GM12878 (cell line): ENCODE results near the gene SFT2D3. TPM values are rescaled to one million over a fixed set of nuclear protein-coding genes. Genes with fewer than 3 reads are reported as not detected.

Experiments used
- ATAC-seq: fragments of 200-7000 bp; cut with Tn5 transposase; 3 replicates; pipeline ENCODE4 v1.9.1; 2020; ENCODE audit warnings: mild to moderate bottlenecking, moderate library complexity
- BruUV-seq: library from RNA; stranded (reverse); fragments of 400-500 nt; replicated peaks from 2 replicates; lab custom pipeline; 2021; lab: Mats Ljungman, UMichigan
- CTCF ChIA-PET: fragments of 300-600 bp; sonication (Branson Sonifier 250); formaldehyde crosslinking; extraction: SDS; loops from one replicate; lab custom pipeline; 2021; ENCODE audit warnings: inconsistent platforms; lab: Yijun Ruan, JAX
- POLR2A ChIA-PET: fragments of 350-600 bp; formaldehyde crosslinking; extraction: SDS; loops from one replicate; lab custom pipeline; 2021; ENCODE audit warnings: inconsistent platforms; lab: Charles Lee
- RAD21 ChIA-PET: fragments of 300-600 bp; sonication (Branson Sonifier 250); formaldehyde crosslinking; loops from one replicate; lab custom pipeline; 2023; ENCODE audit warnings: antibody characterized with exemption; ENCODE audit not compliant: unreplicated experiment; lab: Charles Lee
- SMC1A ChIA-PET: fragments of 300-600 bp; sonication (Branson Sonifier 250); formaldehyde crosslinking; loops from one replicate; lab custom pipeline; 2023; ENCODE audit not compliant: unreplicated experiment, uncharacterized antibody; lab: Charles Lee
- DNase-seq: peaks from one replicate; pipeline ENCODE4 v3.0.0-alpha.2; 2011; ENCODE audit warnings: low read depth, low spot score
- FAIRE-seq: peaks from 3 replicates; lab custom pipeline; 2011; peaks lifted over from hg19 to GRCh38; lab: Jason Lieb, UNC
- H2AFZ ChIP-seq: 2 replicates; pipeline ENCODE4 v1.6.0; 2011; ENCODE audit warnings: low read depth, low read length, control low read depth; ENCODE audit not compliant: control insufficient read depth
- H3K27ac ChIP-seq: 2 replicates; pipeline ENCODE4 v1.5.1; 2011; ENCODE audit warnings: control low read depth; ENCODE audit not compliant: control insufficient read depth, insufficient read depth
- H3K27me3 ChIP-seq, 2 experiments: replicated peaks in 1 of 2; 2 replicates each; pipeline versions ENCODE4 v1.6.0 to v1.6.1; 2011; ENCODE audit warnings: low read length in 1 of 2; ENCODE audit not compliant: control insufficient read depth in 2 of 2, insufficient read depth in 2 of 2
- H3K36me3 ChIP-seq, 2 experiments: 2 replicates each; pipeline ENCODE4 v1.5.1; 2011; ENCODE audit warnings: low read length in 1 of 2; ENCODE audit not compliant: control insufficient read depth in 2 of 2, insufficient read depth in 2 of 2
- H3K4me1 ChIP-seq: 2 replicates; pipeline ENCODE4 v1.6.1; 2011; ENCODE audit warnings: mild to moderate bottlenecking, low read length, moderate library complexity, mixed read lengths; ENCODE audit not compliant: control insufficient read depth, insufficient read depth
- H3K4me2 ChIP-seq: 2 replicates; pipeline ENCODE4 v1.6.0; 2011; ENCODE audit warnings: control low read depth; ENCODE audit not compliant: control insufficient read depth, insufficient read depth
- H3K4me3 ChIP-seq: fragments of 200-600 bp; sonication (generic); 2 replicates; pipeline ENCODE4 v1.5.1; 2016
- H3K79me2 ChIP-seq: 2 replicates; pipeline ENCODE4 v1.6.0; 2011; ENCODE audit warnings: low read length; ENCODE audit not compliant: control insufficient read depth, insufficient read depth
- H3K9ac ChIP-seq: 2 replicates; pipeline ENCODE4 v1.8.0; 2011; ENCODE audit warnings: low read length, control low read depth, mixed read lengths; ENCODE audit not compliant: control insufficient read depth, insufficient read depth
- H3K9me3 ChIP-seq: replicated peaks from 3 replicates; pipeline ENCODE4 v1.5.1; 2011; ENCODE audit warnings: mild to moderate bottlenecking, low read length; ENCODE audit not compliant: control insufficient read depth, insufficient read depth
- H4K20me1 ChIP-seq: 2 replicates; pipeline ENCODE4 v1.6.0; 2011; ENCODE audit not compliant: control insufficient read depth, insufficient read depth
- FOS ChIP-seq: IDR thresholded peaks from 3 replicates; pipeline ENCODE4 v1.6.1; 2011; ENCODE audit warnings: borderline replicate concordance; ENCODE audit not compliant: insufficient read length; ENCODE audit errors: extremely low read depth
- SMC3 ChIP-seq: IDR thresholded peaks from 2 replicates; pipeline ENCODE4 v1.6.1; 2011; ENCODE audit warnings: low read length, improper control_type of control experiment, borderline replicate concordance
- SP1 ChIP-seq: IDR thresholded peaks from one replicate; pipeline ENCODE4 v1.6.1; 2011; ENCODE audit warnings: low read depth, low read length
- TCF3 ChIP-seq: IDR thresholded peaks from 2 replicates; pipeline ENCODE4 v1.6.1; 2012; ENCODE audit warnings: low read depth, mild to moderate bottlenecking, low read length, borderline replicate concordance; ENCODE audit not compliant: insufficient read depth
- WGBS: methylation state at CpG from one replicate; pipeline ENCODE4 v1.1.6; 2016; ENCODE audit warnings: low lambda C conversion rate; ENCODE audit not compliant: insufficient replicate concordance, insufficient coverage; ENCODE audit errors: missing lambda C conversion rate; 5-methylcytosine and 5-hydroxymethylcytosine counted together
- in situ Hi-C: fragments of 300-500 bp; cut with MboI; formaldehyde crosslinking; loops from 9 replicates; pipeline ENCODE4 v1.14.3; 2018; ENCODE audit warnings: mixed read lengths
- intact Hi-C: fragments of 100-400 bp; cut with micrococcal nuclease; formaldehyde crosslinking; loops from one replicate; pipeline ENCODE4 v1.14.2; 2022; ENCODE audit not compliant: unreplicated experiment
- polyA plus RNA-seq, 11 experiments: library from polyadenylated mRNA; depleted of rRNA in 4 of 11; unstranded in 6 of 11; stranded (reverse) in 5 of 11; fragments of >200 nt; fragmentation: Nextera tagmentation in 4 of 11; fragmentation: Illumina TruSeq in 1 of 11; extraction: Ambion mirVana in 4 of 11; extraction: Trizol in 1 of 11; gene quantifications; 1 replicate in 1 of 11; 2 replicates in 10 of 11; pipeline versions ENCODE4 v1.2.1 to v1.2.3, GENCODE V29; 2011 to 2016; ENCODE audit warnings: inconsistent platforms in 2 of 11, missing spikeins in 2 of 11, low read depth in 1 of 11
- total RNA-seq, 4 experiments: library from RNA; depleted of rRNA in 3 of 4; stranded (reverse); fragments of >200 nt in 3 of 4; fragmentation: Illumina TruSeq in 1 of 4; extraction: Trizol in 1 of 4; gene quantifications; 2 replicates each; pipeline versions ENCODE4 v1.2.1 to v1.2.3, GENCODE V29; 2013 to 2021
- TF ChIP-seq, protein P1 (sequence below): fragments of 450-650 bp; IDR thresholded peaks from 2 replicates; pipeline ENCODE4 v1.6.1; 2018; ENCODE audit warnings: borderline replicate concordance, mild to moderate bottlenecking; ENCODE audit not compliant: partially characterized antibody
- TF ChIP-seq, protein P2 (sequence below): fragments of 450-650 bp; formaldehyde crosslinking; IDR thresholded peaks from 2 replicates; pipeline ENCODE4 v1.5.0; 2022; ENCODE audit warnings: mild to moderate bottlenecking, missing genetic modification characterization

SFT2D3 gene
- total and polyA plus RNA-seq, 10 of the 15 experiments (the other 5 are each of a cell fraction or from before 2014, with no cell fraction given) = 4.2 to 8.4 (median 6.6) TPM; not detected in 4

DNA sequence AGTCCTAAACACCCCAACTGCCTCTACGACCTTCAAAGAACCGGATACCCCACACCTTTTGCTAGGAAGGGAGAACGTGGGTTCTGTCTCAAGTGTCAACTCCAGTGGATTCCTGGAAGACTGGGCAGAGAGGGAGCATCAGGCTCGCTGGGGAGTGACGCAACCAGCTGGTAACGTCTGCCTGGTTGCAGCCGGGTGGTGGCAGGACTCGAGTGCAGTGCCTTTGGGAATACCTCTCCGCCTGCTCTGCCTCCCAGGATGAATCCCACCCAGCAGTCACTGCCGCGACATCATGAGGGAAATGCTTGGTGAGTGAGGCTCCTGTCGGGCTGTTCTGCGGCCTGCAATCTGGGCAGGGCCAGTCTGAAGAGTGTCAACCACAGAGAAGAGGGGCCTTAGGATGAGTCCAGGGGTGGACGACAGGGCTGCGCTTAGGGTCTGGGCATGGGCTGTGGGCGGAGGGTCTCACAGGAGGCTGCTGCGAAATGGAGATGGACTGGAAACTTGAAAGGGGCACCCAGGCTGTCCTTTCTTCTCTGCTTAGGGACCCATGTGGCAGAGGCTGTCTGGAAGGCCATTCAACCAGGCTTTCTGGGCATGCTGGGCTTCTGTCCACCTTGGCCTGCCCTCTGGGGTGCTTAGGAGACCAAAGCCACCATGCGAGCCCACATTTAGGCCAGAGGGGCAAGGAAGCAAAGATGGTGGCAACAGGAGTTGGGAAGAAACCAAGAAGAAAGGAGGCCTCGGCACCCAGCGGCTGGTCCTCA lies 42.5 kb upstream of the SFT2D3 start:
- Histone ChIP-seq H3K27ac (no peak overlapping the region), H3K4me1 (no peaks in the 10 kb centered on the region), H3K36me3 (no peaks in the 10 kb centered on the region), H3K9me3 (no peaks in the 10 kb centered on the region), H2AFZ (no peak overlapping the region), H3K4me3 (no peak overlapping the region), H3K79me2 (no peaks in the 10 kb centered on the region), H3K9ac (no peak overlapping the region), H4K20me1 (no peaks in the 10 kb centered on the region), H3K4me2 (no peak overlapping the region), H3K27me3 (peaks cover 3 to 6% of the 10 kb centered on the region in 2 experiments)
- DNase-seq (no peak), FAIRE-seq (no peak), ATAC-seq (no peak)
- in situ Hi-C loops (no loop called here), intact Hi-C loops (no loop called here)
- WGBS = 51% methylated on average over 20 of the region's 20 CpGs
- ChIA-PET RAD21 (no interaction called here), POLR2A (no interaction called here), SMC1A (no interaction called here), CTCF (no interaction called here)
- no TSS peak for BruUV-seq
- no peak for TF ChIP-seq TCF3
- TF ChIP-seq SP1 = no peak
- TF ChIP-seq FOS = no peak
- TF ChIP-seq SMC3 = no peak
- TF ChIP-seq, protein P1, sequence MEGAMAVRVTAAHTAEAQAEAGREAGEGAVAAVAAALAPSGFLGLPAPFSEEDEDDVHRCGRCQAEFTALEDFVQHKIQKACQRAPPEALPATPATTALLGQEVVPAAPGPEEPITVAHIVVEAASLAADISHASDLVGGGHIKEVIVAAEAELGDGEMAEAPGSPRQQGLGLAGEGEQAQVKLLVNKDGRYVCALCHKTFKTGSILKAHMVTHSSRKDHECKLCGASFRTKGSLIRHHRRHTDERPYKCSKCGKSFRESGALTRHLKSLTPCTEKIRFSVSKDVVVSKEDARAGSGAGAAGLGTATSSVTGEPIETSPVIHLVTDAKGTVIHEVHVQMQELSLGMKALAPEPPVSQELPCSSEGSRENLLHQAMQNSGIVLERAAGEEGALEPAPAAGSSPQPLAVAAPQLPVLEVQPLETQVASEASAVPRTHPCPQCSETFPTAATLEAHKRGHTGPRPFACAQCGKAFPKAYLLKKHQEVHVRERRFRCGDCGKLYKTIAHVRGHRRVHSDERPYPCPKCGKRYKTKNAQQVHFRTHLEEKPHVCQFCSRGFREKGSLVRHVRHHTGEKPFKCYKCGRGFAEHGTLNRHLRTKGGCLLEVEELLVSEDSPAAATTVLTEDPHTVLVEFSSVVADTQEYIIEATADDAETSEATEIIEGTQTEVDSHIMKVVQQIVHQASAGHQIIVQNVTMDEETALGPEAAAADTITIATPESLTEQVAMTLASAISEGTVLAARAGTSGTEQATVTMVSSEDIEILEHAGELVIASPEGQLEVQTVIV = no peak
- TF ChIP-seq, protein P2, sequence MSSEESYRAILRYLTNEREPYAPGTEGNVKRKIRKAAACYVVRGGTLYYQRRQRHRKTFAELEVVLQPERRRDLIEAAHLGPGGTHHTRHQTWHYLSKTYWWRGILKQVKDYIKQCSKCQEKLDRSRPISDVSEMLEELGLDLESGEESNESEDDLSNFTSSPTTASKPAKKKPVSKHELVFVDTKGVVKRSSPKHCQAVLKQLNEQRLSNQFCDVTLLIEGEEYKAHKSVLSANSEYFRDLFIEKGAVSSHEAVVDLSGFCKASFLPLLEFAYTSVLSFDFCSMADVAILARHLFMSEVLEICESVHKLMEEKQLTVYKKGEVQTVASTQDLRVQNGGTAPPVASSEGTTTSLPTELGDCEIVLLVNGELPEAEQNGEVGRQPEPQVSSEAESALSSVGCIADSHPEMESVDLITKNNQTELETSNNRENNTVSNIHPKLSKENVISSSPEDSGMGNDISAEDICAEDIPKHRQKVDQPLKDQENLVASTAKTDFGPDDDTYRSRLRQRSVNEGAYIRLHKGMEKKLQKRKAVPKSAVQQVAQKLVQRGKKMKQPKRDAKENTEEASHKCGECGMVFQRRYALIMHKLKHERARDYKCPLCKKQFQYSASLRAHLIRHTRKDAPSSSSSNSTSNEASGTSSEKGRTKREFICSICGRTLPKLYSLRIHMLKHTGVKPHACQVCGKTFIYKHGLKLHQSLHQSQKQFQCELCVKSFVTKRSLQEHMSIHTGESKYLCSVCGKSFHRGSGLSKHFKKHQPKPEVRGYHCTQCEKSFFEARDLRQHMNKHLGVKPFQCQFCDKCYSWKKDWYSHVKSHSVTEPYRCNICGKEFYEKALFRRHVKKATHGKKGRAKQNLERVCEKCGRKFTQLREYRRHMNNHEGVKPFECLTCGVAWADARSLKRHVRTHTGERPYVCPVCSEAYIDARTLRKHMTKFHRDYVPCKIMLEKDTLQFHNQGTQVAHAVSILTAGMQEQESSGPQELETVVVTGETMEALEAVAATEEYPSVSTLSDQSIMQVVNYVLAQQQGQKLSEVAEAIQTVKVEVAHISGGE (CRISPR knock-in tag) = no peak
